AG04449 (cell line): ENCODE measurements around the gene RAB21.

Experiments used
- CTCF ChIA-PET: fragments of 350-600 bp; formaldehyde crosslinking; extraction: SDS; loops from one replicate; lab custom pipeline; 2021; ENCODE audit warnings: antibody characterized with exemption; lab: Yijun Ruan, JAX
- POLR2A ChIA-PET: fragments of 400-600, 350-600 bp; formaldehyde crosslinking; extraction: SDS; loops from one replicate; lab custom pipeline; 2020; ENCODE audit warnings: antibody characterized with exemption, inconsistent platforms; lab: Yijun Ruan, JAX
- DNase-seq: peaks from one replicate; pipeline ENCODE4 v3.0.0-alpha.2; 2010; ENCODE audit warnings: low read depth, low spot score
- H3K4me3 ChIP-seq: 2 replicates; pipeline ENCODE4 v1.5.1; 2011; ENCODE audit warnings: low read depth, mild to moderate bottlenecking, control low read depth, low read length
- CTCF ChIP-seq: IDR thresholded peaks from one replicate; pipeline ENCODE4 v1.5.1; 2011; ENCODE audit warnings: mild to moderate bottlenecking, moderate library complexity, low read length, control low read depth, inconsistent platforms; ENCODE audit not compliant: insufficient read depth; ENCODE audit errors: missing control alignments

Gene RAB21

GRCh38 chr12:71848212-71848611 lies 93.5 kb downstream of the RAB21 start:
- DNase-seq = no peak
- no peak overlapping the region for H3K4me3 ChIP-seq
- ChIA-PET CTCF (interaction anchor here (1.1 to 3.8 kb wide), 4 partner anchors 10 to 69 kb away, joined by 3 to 43 read pairs (median 4); no protein-coding TSS in a partner anchor), POLR2A (no interaction called here)
- no peak for TF ChIP-seq CTCF

- ChIA-PET CTCF (interaction anchor here (0.8 to 3.8 kb wide), 6 partner anchors 10 to 185 kb away, joined by 3 to 43 read pairs (median 3); partner anchors contain the start of genes THAP2 and ZFC3H1), POLR2A (no interaction called here)
- no peak overlapping the region for H3K4me3 ChIP-seq
- no peak for TF ChIP-seq CTCF
- no peak for DNase-seq
These were observed 94.6 kb downstream of the RAB21 start for GRCh38 chr12:71849109-71849851.
